Measurements from ENCODE around the gene C11orf58.
A peak's percentile ranks its signal among the peaks of the same experiment; 100 is the strongest.

The C11orf58 gene

GRCh38 chr11:16770016-16770415 lies 31.6 kb downstream of the C11orf58 start:
- no peak for DNase-seq

- no peak for DNase-seq
Observed at GRCh38 chr11:16771350-16772140, 33.1 kb downstream of the C11orf58 start.

- DNase-seq: no peak
Observed at GRCh38 chr11:16772141-16772512, 33.7 kb downstream of the C11orf58 start.

- no peak for DNase-seq
Observed at GRCh38 chr11:16773981-16774935, 35.8 kb downstream of the C11orf58 start.

GRCh38 chr11:16774936-16775613 lies 36.6 kb downstream of the C11orf58 start:
- no peak for DNase-seq

- no peak for DNase-seq
Observed at GRCh38 chr11:16775614-16776283, 37.3 kb downstream of the C11orf58 start.

GRCh38 chr11:16776711-16777612 lies 38.5 kb downstream of the C11orf58 start:
- peak; percentile 69 for DNase-seq

- no peak for DNase-seq
Observed at GRCh38 chr11:16777613-16777975, 39.1 kb downstream of the C11orf58 start.

GRCh38 chr11:16778286-16778685 lies 39.8 kb downstream of the C11orf58 start:
- no peak for DNase-seq

- DNase-seq: no peak
Observed at GRCh38 chr11:16778876-16779275, 40.4 kb downstream of the C11orf58 start.

- no peak for DNase-seq
Observed at GRCh38 chr11:16779436-16779835, 41.0 kb downstream of the C11orf58 start.

GRCh38 chr11:16780146-16780545 lies 41.7 kb downstream of the C11orf58 start:
- no peak for DNase-seq

- no peak for DNase-seq
Observed at GRCh38 chr11:16780698-16781550, 42.5 kb downstream of the C11orf58 start.

- no peak for DNase-seq
Observed at GRCh38 chr11:16781936-16782919, 43.8 kb downstream of the C11orf58 start.

GRCh38 chr11:16783321-16783801 lies 44.9 kb downstream of the C11orf58 start:
- no peak for DNase-seq

GRCh38 chr11:16784097-16784496 lies 45.6 kb downstream of the C11orf58 start:
- DNase-seq: no peak

GRCh38 chr11:16784666-16785065 lies 46.2 kb downstream of the C11orf58 start:
- no peak for DNase-seq

- DNase-seq: peak; percentile 65
Observed at GRCh38 chr11:16785520-16786128, 47.2 kb downstream of the C11orf58 start.

- DNase-seq: no peak
Observed at GRCh38 chr11:16786131-16786530, 47.7 kb downstream of the C11orf58 start.
